Activated CD8-positive, alpha-beta T cell treated with anti-CD3 and anti-CD28 coated beads for 36 hours (primary cell): ENCODE measurements around the gene ASXL2. TPM values are rescaled to one million over a fixed set of nuclear protein-coding genes. Genes with fewer than 3 reads are reported as not detected.
"Not testable (repeated sequence)": the region's sequence is repeated elsewhere in the genome, so short reads cannot be mapped to it uniquely, and the experiment has no call there.

ENCODE experiments used
- ATAC-seq: fragments of 200-7000 bp; cut with Tn5 transposase; one replicate; pipeline ENCODE4 v1.10.0; 2021; ENCODE audit warnings: mild to moderate bottlenecking, moderate library complexity
- CTCF ChIA-PET: fragments of 350-600 bp; sonication (Branson Sonifier 250); formaldehyde crosslinking; loops from one replicate; lab custom pipeline; 2021; ENCODE audit warnings: antibody characterized with exemption; lab: Charles Lee
- POLR2A ChIA-PET: fragments of 350-600 bp; sonication (Branson Sonifier 250); formaldehyde crosslinking; loops from one replicate; lab custom pipeline; 2021; ENCODE audit warnings: antibody characterized with exemption; lab: Charles Lee
- DNase-seq: peaks from one replicate; pipeline ENCODE4 v3.0.0-alpha.2; 2020
- H3K27ac Mint-ChIP-seq: one replicate; pipeline ENCODE4 v1.8.0; 2021; ENCODE audit warnings: mild to moderate bottlenecking, mixed read lengths
- H3K27me3 Mint-ChIP-seq: one replicate; pipeline ENCODE4 v1.8.0; 2021; ENCODE audit warnings: mixed read lengths
- H3K36me3 Mint-ChIP-seq: one replicate; pipeline ENCODE4 v1.8.0; 2021; ENCODE audit warnings: low read depth, mixed read lengths
- H3K4me1 Mint-ChIP-seq: one replicate; pipeline ENCODE4 v1.8.0; 2021; ENCODE audit warnings: low read depth, mixed read lengths
- H3K4me3 Mint-ChIP-seq: one replicate; pipeline ENCODE4 v1.8.0; 2021; ENCODE audit warnings: mild to moderate bottlenecking, moderate library complexity, mixed read lengths
- H3K9me3 Mint-ChIP-seq: one replicate; pipeline ENCODE4 v1.8.0; 2021; ENCODE audit warnings: mixed read lengths
- CTCF ChIP-seq: fragments of 200-600 bp; IDR thresholded peaks from one replicate; pipeline ENCODE4 v1.8.0; 2022; ENCODE audit warnings: antibody characterized with exemption, mild to moderate bottlenecking
- intact Hi-C: fragments of 100-400 bp; cut with micrococcal nuclease; formaldehyde crosslinking; loops from one replicate; pipeline ENCODE4 v1.10.0; 2022
- total RNA-seq, 2 experiments: library from RNA; stranded (reverse); gene quantifications; one replicate each; pipeline ENCODE4 v1.2.3, GENCODE V29; 2021

The ASXL2 gene
- total RNA-seq, 2 experiments from 2014 or later: 42.5 to 42.8 TPM

- DNase-seq (no peak), ATAC-seq (no peak)
- Mint-ChIP-seq H3K9me3 (peaks cover 11% of the 10 kb centered on the region), H3K27ac (peak overlapping the region; percentile 70), H3K4me1 (peaks cover 78% of the 10 kb centered on the region), H3K36me3 (peaks cover 56% of the 10 kb centered on the region), H3K27me3 (no peaks in the 10 kb centered on the region), H3K4me3 (no peak overlapping the region)
- TF ChIP-seq CTCF: no peak
- intact Hi-C loops: no loop called here
- ChIA-PET POLR2A (interaction anchor here (1.1 to 3.2 kb wide), 3 partner anchors 13 to 49 kb away, joined by 3 to 11 read pairs (median 4); no protein-coding TSS in a partner anchor), CTCF (interaction anchor here (1.1 to 3.8 kb wide), 3 partner anchors 8 to 23 kb away, joined by 3 to 19 read pairs (median 6); no protein-coding TSS in a partner anchor)
These were observed 48.9 kb downstream of the ASXL2 start for GRCh38 chr2:25829377-25829704.

DNA sequence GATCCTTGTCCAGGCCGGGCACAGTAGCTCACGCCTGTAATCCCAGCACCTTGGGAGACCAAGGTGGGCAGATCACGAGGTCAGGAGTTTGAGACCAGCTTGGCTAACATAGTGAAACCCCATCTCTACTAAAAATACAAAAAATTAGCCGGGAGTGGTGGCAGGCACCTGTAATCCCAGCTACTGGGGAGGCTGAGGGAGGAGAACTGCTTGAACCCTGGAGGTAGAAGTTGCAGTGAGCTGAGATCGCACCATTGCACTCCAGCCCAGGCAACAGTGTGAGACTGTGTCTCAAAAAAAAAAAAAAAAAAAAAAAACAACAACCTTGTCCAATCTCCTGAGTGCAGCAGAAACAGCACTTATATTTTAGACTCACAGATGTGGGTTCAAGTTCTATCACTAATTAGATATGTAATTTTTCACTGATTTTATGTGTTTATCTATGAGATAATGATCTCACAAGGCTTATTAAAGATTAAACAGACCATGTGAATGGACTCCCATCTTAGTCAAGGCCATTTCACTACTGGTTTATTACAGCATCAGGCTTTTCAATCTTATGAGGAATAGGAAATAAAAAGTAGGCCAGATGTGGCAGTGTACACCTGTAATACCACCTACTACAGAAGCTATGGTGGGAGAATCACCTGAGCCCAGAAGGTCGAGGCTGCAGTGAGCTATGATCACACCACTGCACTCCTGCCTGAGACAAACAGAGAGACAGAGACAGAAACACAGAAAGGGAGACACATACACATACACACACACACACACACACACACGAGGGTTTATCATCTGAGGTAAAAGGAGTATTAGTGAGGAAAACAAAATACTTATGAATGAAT is 49.5 kb downstream of the ASXL2 start:
- ATAC-seq, H3K27me3 Mint-ChIP-seq, intact Hi-C loops, H3K4me3 Mint-ChIP-seq, DNase-seq, H3K9me3 Mint-ChIP-seq: not testable (repeated sequence)
- H3K36me3 Mint-ChIP-seq: peaks cover 52% of the 10 kb centered on the region
- H3K4me1 Mint-ChIP-seq: peaks cover 79% of the 10 kb centered on the region
- H3K27ac Mint-ChIP-seq: peak overlapping the region; percentile 70
- ChIA-PET CTCF (interaction anchor here (1.1 to 3.8 kb wide), 3 partner anchors 9 to 24 kb away, joined by 3 to 19 read pairs (median 6); no protein-coding TSS in a partner anchor), POLR2A (interaction anchor here (0.6 to 3.2 kb wide), 4 partner anchors 14 to 50 kb away, joined by 3 to 11 read pairs (median 4); no protein-coding TSS in a partner anchor)

DNA sequence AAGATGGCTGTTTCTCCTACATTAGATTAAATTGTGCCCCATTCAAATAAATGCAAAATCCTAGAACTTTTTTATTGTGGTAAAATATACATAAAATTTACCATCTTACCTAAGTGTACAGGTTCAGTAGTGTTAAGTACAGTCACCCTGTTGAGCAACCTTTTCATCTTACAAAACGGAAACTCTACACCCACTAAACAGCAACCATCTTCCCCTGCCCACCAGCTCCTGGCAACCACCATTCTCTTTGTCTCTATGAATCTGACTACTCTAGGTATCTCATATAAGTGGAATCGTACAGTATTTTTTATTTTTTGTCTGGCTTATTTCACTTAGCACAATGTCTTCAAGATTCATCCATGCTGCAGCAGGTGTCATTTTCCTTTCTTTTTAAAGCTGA is 53.0 kb downstream of the ASXL2 start:
- H3K4me1 Mint-ChIP-seq: peaks cover 71% of the 10 kb centered on the region
- ATAC-seq: peak; percentile 85
- intact Hi-C loops: no loop called here

GRCh38 chr2:25824718-25825117 is 53.6 kb downstream of the ASXL2 start:
- intact Hi-C loops: no loop called here

More for the DNA sequence above, 53.0 kb downstream of the ASXL2 start:
- Mint-ChIP-seq H3K27ac (peak overlapping the region; percentile 93), H3K36me3 (peaks cover 39% of the 10 kb centered on the region), H3K27me3 (no peaks in the 10 kb centered on the region), H3K4me3 (peak overlapping the region; percentile 65), H3K9me3 (no peaks in the 10 kb centered on the region)
- POLR2A ChIA-PET: interaction anchor here (0.6 to 0.8 kb wide), 3 partner anchors 8 to 239 kb away, joined by 3 read pairs; no protein-coding TSS in a partner anchor
- peak; percentile 82 for DNase-seq
- TF ChIP-seq CTCF: no peak
- CTCF ChIA-PET: interaction anchor here (0.9 to 2.4 kb wide), 5 partner anchors 9 to 27 kb away, joined by 3 to 12 read pairs (median 3); no protein-coding TSS in a partner anchor

More at GRCh38 chr2:25824718-25825117, 53.6 kb downstream of the ASXL2 start:
- ChIA-PET CTCF (interaction anchor here (0.7 to 1.3 kb wide), 6 partner anchors 9 to 218 kb away, joined by 3 to 5 read pairs (median 3); no protein-coding TSS in a partner anchor), POLR2A (interaction anchor here (1.1 to 1.2 kb wide), 2 partner anchors 53 to 151 kb away, joined by 3 read pairs; partner anchors contain the start of gene DTNB)
- H3K9me3 Mint-ChIP-seq: no peaks in the 10 kb centered on the region
- ATAC-seq: peak; percentile 41
- no peak for TF ChIP-seq CTCF
- H3K27me3 Mint-ChIP-seq: no peaks in the 10 kb centered on the region
- peak overlapping the region; percentile 93 for H3K27ac Mint-ChIP-seq
- DNase-seq: no peak
- peaks cover 65% of the 10 kb centered on the region for H3K4me1 Mint-ChIP-seq
- peaks cover 35% of the 10 kb centered on the region for H3K36me3 Mint-ChIP-seq
- H3K4me3 Mint-ChIP-seq: peak overlapping the region; percentile 65
